ENCODE results near the gene DCAF15.

Gene DCAF15

DNA sequence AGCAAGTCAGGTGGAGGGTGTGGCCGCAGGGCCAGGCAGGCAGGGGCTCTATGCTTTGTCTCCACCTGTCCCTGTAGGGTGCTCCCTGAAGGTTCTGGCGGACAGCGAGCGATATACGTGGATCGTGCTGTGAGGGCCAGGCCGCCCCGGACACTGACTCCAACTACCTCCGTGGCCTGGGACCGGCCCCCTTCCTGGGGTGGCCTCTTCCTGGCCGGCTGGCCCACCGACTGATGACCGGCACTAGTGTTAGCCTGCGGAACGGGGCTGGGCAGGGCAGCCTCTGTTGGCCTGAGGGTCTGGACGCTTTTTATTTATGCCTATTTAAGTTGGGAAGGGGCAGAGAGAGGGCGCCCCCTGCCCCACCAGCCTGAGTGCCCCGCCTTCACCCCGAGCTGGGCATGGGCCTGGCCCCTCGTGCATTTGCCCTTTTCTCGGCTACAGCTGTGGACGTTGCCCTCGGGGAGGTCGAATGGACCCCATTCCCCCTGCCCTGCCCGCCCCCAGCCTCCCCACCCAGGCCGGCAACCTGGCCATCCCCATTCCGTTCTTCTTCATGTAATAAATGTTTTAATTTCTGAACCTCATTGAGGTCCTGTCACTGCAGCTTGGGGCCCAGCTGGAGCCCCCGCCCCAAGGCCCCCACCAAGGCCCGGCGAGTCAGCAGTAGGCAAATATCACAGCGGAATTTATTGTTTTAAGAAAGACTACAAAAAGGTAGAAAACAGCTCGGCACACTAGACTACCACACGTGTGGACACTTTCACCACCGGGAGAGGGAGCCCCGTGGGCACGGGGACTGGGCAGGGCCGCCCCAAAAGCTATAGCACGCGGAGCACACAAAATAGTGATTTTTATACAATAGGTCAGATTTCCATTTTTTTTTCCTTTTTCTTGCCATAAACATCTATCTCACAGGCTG lies 8.8 kb downstream of the DCAF15 start:
- Histone ChIP-seq H3K4me2 (ENCODE audit: low read length) (no peak overlapping the region), H3K4me3 (ENCODE audit: low read length) (no peak overlapping the region), H3K27me3 (ENCODE audit: low read depth, low read length) (no peaks in the 10 kb centered on the region), H3K9me3 (ENCODE audit: insufficient read depth, low read length) (no peaks in the 10 kb centered on the region), H3K79me2 (ENCODE audit: low read length) (no peaks in the 10 kb centered on the region), H3K9ac (ENCODE audit: low read length) (no peak overlapping the region), H3K36me3 (replicated peaks; ENCODE audit: low read depth, low read length) (peaks cover 41% of the 10 kb centered on the region), H2AFZ (ENCODE audit: low read depth, low read length) (no peak overlapping the region), H4K20me1 (ENCODE audit: insufficient read depth, low read length) (no peaks in the 10 kb centered on the region), H3K27ac (ENCODE audit: low read length) (no peak overlapping the region), H3K4me1 (ENCODE audit: low read length) (no peaks in the 10 kb centered on the region)
- TF ChIP-seq, protein P1, sequence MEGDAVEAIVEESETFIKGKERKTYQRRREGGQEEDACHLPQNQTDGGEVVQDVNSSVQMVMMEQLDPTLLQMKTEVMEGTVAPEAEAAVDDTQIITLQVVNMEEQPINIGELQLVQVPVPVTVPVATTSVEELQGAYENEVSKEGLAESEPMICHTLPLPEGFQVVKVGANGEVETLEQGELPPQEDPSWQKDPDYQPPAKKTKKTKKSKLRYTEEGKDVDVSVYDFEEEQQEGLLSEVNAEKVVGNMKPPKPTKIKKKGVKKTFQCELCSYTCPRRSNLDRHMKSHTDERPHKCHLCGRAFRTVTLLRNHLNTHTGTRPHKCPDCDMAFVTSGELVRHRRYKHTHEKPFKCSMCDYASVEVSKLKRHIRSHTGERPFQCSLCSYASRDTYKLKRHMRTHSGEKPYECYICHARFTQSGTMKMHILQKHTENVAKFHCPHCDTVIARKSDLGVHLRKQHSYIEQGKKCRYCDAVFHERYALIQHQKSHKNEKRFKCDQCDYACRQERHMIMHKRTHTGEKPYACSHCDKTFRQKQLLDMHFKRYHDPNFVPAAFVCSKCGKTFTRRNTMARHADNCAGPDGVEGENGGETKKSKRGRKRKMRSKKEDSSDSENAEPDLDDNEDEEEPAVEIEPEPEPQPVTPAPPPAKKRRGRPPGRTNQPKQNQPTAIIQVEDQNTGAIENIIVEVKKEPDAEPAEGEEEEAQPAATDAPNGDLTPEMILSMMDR (IDR thresholded peaks at IDR 0.05; ENCODE audit: low read depth, low read length): no peak
- no peak for TF ChIP-seq EZH2phosphoT487 (IDR thresholded peaks at IDR 0.05; ENCODE audit: low read depth)

DNA sequence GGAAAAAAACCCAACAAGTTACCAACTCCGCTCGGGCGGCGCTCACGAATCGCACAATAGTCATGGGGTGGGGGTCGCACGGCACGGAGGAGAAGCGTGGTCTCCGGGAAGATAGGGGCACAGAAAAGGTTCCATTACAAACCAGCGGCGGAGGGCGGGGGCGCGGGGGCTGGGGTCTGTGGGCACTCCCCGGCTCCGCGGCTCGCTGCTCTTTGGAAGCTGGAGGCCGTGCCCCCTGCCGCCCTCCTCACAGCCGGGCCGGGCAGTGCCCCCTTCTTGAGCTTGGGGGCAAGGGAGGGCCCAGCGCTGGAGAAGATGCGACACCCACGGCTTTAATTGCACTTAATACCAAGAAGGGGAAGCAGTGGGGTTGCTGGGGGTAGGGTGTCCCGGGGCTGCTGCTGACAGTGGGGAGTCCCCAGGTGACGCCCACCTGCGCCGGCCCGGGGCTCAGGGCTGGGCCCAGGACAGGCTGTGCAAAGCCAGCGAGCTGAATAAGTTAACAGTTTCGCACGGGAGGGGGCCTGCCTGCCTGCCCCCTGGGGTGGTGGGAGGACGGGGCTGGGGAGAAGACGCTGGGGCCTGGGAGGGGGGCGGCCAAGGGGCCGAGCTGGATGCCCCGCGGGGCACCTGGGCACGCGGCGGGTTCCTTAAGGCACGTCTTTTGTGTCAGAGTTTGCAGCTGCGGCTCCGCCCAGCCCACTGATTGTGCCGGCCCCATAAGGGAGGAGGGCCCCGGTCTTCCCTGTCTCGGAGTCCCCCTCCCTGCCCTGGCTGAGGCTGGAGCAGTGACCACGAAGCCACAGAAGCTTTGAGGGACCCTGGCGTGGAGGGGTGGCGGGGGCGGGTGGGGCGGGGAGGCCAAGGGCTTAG lies 9.8 kb downstream of the DCAF15 start:
- Histone ChIP-seq H2AFZ (ENCODE audit: low read depth, low read length) (no peak overlapping the region), H3K9ac (ENCODE audit: low read length) (no peak overlapping the region), H3K36me3 (replicated peaks; ENCODE audit: low read depth, low read length) (peaks cover 33% of the 10 kb centered on the region), H4K20me1 (ENCODE audit: insufficient read depth, low read length) (no peaks in the 10 kb centered on the region), H3K4me3 (ENCODE audit: low read length) (no peak overlapping the region), H3K79me2 (ENCODE audit: low read length) (no peaks in the 10 kb centered on the region), H3K27ac (ENCODE audit: low read length) (no peak overlapping the region), H3K4me2 (ENCODE audit: low read length) (no peak overlapping the region), H3K27me3 (ENCODE audit: low read depth, low read length) (no peaks in the 10 kb centered on the region), H3K4me1 (ENCODE audit: low read length) (no peaks in the 10 kb centered on the region), H3K9me3 (ENCODE audit: insufficient read depth, low read length) (no peaks in the 10 kb centered on the region)
- no peak for TF ChIP-seq EZH2phosphoT487 (IDR thresholded peaks at IDR 0.05; ENCODE audit: low read depth)
- TF ChIP-seq, protein P1 (IDR thresholded peaks at IDR 0.05; ENCODE audit: low read depth, low read length): no peak

DNA sequence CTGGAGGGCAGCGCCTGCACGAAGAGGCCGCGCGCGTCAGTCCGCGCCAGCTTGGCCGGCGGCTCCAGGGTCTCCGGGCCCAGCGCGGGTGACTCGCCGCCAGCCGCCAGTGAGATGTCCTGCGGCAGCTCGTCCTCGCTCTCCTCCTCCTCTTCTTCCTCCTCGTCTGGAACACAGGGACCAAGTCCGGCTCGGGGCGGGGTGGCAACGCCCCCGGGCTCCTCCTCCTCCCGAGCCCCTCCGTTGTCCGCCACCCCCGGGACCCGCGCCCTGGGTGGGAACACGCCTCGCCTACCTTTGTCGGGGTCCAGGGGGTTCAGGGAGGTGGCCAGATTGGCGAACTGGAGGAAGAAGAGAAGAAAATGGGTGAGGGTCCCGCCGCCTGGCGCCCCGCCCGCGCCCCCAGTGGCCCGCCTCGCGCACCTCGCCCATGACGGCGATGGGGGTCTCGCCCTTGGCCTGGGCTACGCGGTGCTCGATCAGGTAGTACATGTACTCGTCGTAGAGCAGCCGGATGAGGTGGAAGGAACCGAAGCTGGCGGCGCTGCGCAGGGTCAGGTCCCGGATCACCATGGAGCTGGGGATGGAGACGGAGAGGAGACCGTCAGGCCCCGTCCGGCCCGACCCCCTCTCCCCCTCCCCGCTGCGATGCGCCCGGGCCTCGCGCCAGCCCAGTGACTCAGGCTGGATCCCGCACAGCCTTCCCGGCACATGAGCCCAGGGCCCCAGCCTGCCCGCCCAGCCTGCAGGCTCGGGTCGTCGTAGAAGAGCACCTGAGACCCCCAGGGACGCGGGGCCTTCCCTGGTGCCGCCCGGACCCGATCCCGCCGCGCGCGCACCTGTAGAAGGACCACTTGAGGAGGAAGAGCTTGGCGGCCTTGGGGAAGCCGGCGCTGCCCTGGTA lies 10.6 kb downstream of the DCAF15 start:
- H2AFZ ChIP-seq (ENCODE audit: low read depth, low read length): no peak overlapping the region
- no peak overlapping the region for H3K9ac ChIP-seq (ENCODE audit: low read length)
- H3K4me1 ChIP-seq (ENCODE audit: low read length): no peaks in the 10 kb centered on the region
- no peak for TF ChIP-seq EZH2phosphoT487 (IDR thresholded peaks at IDR 0.05; ENCODE audit: low read depth)
- TF ChIP-seq, protein P1 (IDR thresholded peaks at IDR 0.05; ENCODE audit: low read depth, low read length): no peak
- H3K79me2 ChIP-seq (ENCODE audit: low read length): no peaks in the 10 kb centered on the region
- no peaks in the 10 kb centered on the region for H3K9me3 ChIP-seq (ENCODE audit: insufficient read depth, low read length)
- H3K4me3 ChIP-seq (ENCODE audit: low read length): no peak overlapping the region
- no peak overlapping the region for H3K4me2 ChIP-seq (ENCODE audit: low read length)
- no peak overlapping the region for H3K27ac ChIP-seq (ENCODE audit: low read length)
- H3K36me3 ChIP-seq (replicated peaks; ENCODE audit: low read depth, low read length): peaks cover 28% of the 10 kb centered on the region
- H4K20me1 ChIP-seq (ENCODE audit: insufficient read depth, low read length): no peaks in the 10 kb centered on the region
- no peaks in the 10 kb centered on the region for H3K27me3 ChIP-seq (ENCODE audit: low read depth, low read length)

All from OCI-LY3 (cell line).